Liver (tissue), 3 donors: ENCODE results near the gene HHAT.

Experiments
- ATF3 ChIP-seq: IDR thresholded peaks from 2 replicates; pipeline ENCODE4 v1.6.1; 2016; ENCODE audit warnings: antibody characterized with exemption
- CTCF ChIP-seq: fragments of 150-350 bp; IDR thresholded peaks from 2 replicates; pipeline ENCODE4 v1.5.1; 2017; ENCODE audit warnings: improper control_type of control experiment, low read depth, low read length; ENCODE audit not compliant: missing input control
- EGR1 ChIP-seq, 2 donors: IDR thresholded peaks; 2 replicates each; pipeline ENCODE4 v1.6.1; 2016 to 2018; ENCODE audit warnings: antibody characterized with exemption in 2 of 2, low read depth in 2 of 2
- FOXA1 ChIP-seq: IDR thresholded peaks from 2 replicates; pipeline ENCODE4 v1.6.1; 2016; ENCODE audit warnings: antibody characterized with exemption
- FOXA2 ChIP-seq: IDR thresholded peaks from 2 replicates; pipeline ENCODE4 v1.6.1; 2016; ENCODE audit warnings: antibody characterized with exemption
- GABPA ChIP-seq, 2 donors: IDR thresholded peaks in 1 of 2; conservative IDR thresholded peaks in 1 of 2; 2 replicates each; pipeline ENCODE4 v1.6.1; 2016; ENCODE audit warnings: antibody characterized with exemption in 2 of 2, mild to moderate bottlenecking in 1 of 2, moderate library complexity in 1 of 2
- JUND ChIP-seq, 2 donors: IDR thresholded peaks; 2 replicates each; pipeline ENCODE4 v1.6.1; 2016; ENCODE audit warnings: antibody characterized with exemption in 2 of 2
- MAX ChIP-seq: IDR thresholded peaks from 2 replicates; pipeline ENCODE4 v1.6.1; 2016; ENCODE audit warnings: antibody characterized with exemption
- RAD21 ChIP-seq, 2 donors: IDR thresholded peaks; 2 replicates each; pipeline ENCODE4 v1.6.1; 2016; ENCODE audit warnings: antibody characterized with exemption in 2 of 2, mild to moderate bottlenecking in 2 of 2
- REST ChIP-seq: IDR thresholded peaks from 2 replicates; pipeline ENCODE4 v1.6.1; 2016; ENCODE audit warnings: antibody characterized with exemption, mild to moderate bottlenecking
- SP1 ChIP-seq: IDR thresholded peaks from 2 replicates; pipeline ENCODE4 v1.6.1; 2018; ENCODE audit warnings: antibody characterized with exemption, mild to moderate bottlenecking
- TAF1 ChIP-seq: conservative IDR thresholded peaks from 2 replicates; pipeline ENCODE4 v1.6.1; 2016; ENCODE audit warnings: antibody characterized with exemption, mild to moderate bottlenecking
- YY1 ChIP-seq: IDR thresholded peaks from 2 replicates; pipeline ENCODE4 v1.6.1; 2016; ENCODE audit warnings: antibody characterized with exemption, mild to moderate bottlenecking
- ZBTB33 ChIP-seq: IDR thresholded peaks from 2 replicates; pipeline ENCODE4 v1.6.1; 2016; ENCODE audit warnings: antibody characterized with exemption
- donor health status: healthy.
- donor health status: healthy.

- no peak for TF ChIP-seq EGR1 (IDR thresholded peaks at IDR 0.05; ENCODE audit: low read depth in 2 of 2)
- TF ChIP-seq SP1 = no peak
- TF ChIP-seq CTCF = no peak
- no peak for TF ChIP-seq MAX
- TF ChIP-seq ATF3 = no peak
- TF ChIP-seq TAF1 = no peak
- no peak for TF ChIP-seq RAD21 (IDR thresholded peaks at IDR 0.05)
- no peak for TF ChIP-seq REST
- TF ChIP-seq FOXA2 = no peak
- no peak for TF ChIP-seq YY1
- TF ChIP-seq JUND (IDR thresholded peaks at IDR 0.05) = no peak
- no peak for TF ChIP-seq ZBTB33
- TF ChIP-seq GABPA (IDR thresholded peaks at IDR 0.05 in 1 of 2, conservative IDR thresholded peaks at IDR 0.05 in 1 of 2) = no peak
- no peak for TF ChIP-seq FOXA1
Measured at GRCh38 chr1:210620867-210621488, 292.3 kb downstream of the HHAT start.
